GM12878 (cell line): ENCODE measurements around the gene COG2. TPM values are rescaled to one million over a fixed set of nuclear protein-coding genes. Genes with fewer than 3 reads are reported as not detected.

Source experiments
- ATAC-seq: fragments of 200-7000 bp; cut with Tn5 transposase; 3 replicates; pipeline ENCODE4 v1.9.1; 2020; ENCODE audit warnings: mild to moderate bottlenecking, moderate library complexity
- BruUV-seq: library from RNA; stranded (reverse); fragments of 400-500 nt; replicated peaks from 2 replicates; lab custom pipeline; 2021; lab: Mats Ljungman, UMichigan
- CTCF ChIA-PET: fragments of 300-600 bp; sonication (Branson Sonifier 250); formaldehyde crosslinking; extraction: SDS; loops from one replicate; lab custom pipeline; 2021; ENCODE audit warnings: inconsistent platforms; lab: Yijun Ruan, JAX
- POLR2A ChIA-PET: fragments of 350-600 bp; formaldehyde crosslinking; extraction: SDS; loops from one replicate; lab custom pipeline; 2021; ENCODE audit warnings: inconsistent platforms; lab: Charles Lee
- RAD21 ChIA-PET: fragments of 300-600 bp; sonication (Branson Sonifier 250); formaldehyde crosslinking; loops from one replicate; lab custom pipeline; 2023; ENCODE audit warnings: antibody characterized with exemption; ENCODE audit not compliant: unreplicated experiment; lab: Charles Lee
- SMC1A ChIA-PET: fragments of 300-600 bp; sonication (Branson Sonifier 250); formaldehyde crosslinking; loops from one replicate; lab custom pipeline; 2023; ENCODE audit not compliant: unreplicated experiment, uncharacterized antibody; lab: Charles Lee
- DNase-seq: peaks from one replicate; pipeline ENCODE4 v3.0.0-alpha.2; 2011; ENCODE audit warnings: low read depth, low spot score
- FAIRE-seq: peaks from 3 replicates; lab custom pipeline; 2011; peaks lifted over from hg19 to GRCh38; lab: Jason Lieb, UNC
- H2AFZ ChIP-seq: 2 replicates; pipeline ENCODE4 v1.6.0; 2011; ENCODE audit warnings: low read depth, low read length, control low read depth; ENCODE audit not compliant: control insufficient read depth
- H3K27ac ChIP-seq: 2 replicates; pipeline ENCODE4 v1.5.1; 2011; ENCODE audit warnings: control low read depth; ENCODE audit not compliant: control insufficient read depth, insufficient read depth
- H3K27me3 ChIP-seq, 2 experiments: replicated peaks in 1 of 2; 2 replicates each; pipeline versions ENCODE4 v1.6.0 to v1.6.1; 2011; ENCODE audit warnings: low read length in 1 of 2; ENCODE audit not compliant: control insufficient read depth in 2 of 2, insufficient read depth in 2 of 2
- H3K36me3 ChIP-seq, 2 experiments: 2 replicates each; pipeline ENCODE4 v1.5.1; 2011; ENCODE audit warnings: low read length in 1 of 2; ENCODE audit not compliant: control insufficient read depth in 2 of 2, insufficient read depth in 2 of 2
- H3K4me1 ChIP-seq: 2 replicates; pipeline ENCODE4 v1.6.1; 2011; ENCODE audit warnings: mild to moderate bottlenecking, low read length, moderate library complexity, mixed read lengths; ENCODE audit not compliant: control insufficient read depth, insufficient read depth
- H3K4me2 ChIP-seq: 2 replicates; pipeline ENCODE4 v1.6.0; 2011; ENCODE audit warnings: control low read depth; ENCODE audit not compliant: control insufficient read depth, insufficient read depth
- H3K4me3 ChIP-seq: fragments of 200-600 bp; sonication (generic); 2 replicates; pipeline ENCODE4 v1.5.1; 2016
- H3K79me2 ChIP-seq: 2 replicates; pipeline ENCODE4 v1.6.0; 2011; ENCODE audit warnings: low read length; ENCODE audit not compliant: control insufficient read depth, insufficient read depth
- H3K9ac ChIP-seq: 2 replicates; pipeline ENCODE4 v1.8.0; 2011; ENCODE audit warnings: low read length, control low read depth, mixed read lengths; ENCODE audit not compliant: control insufficient read depth, insufficient read depth
- H3K9me3 ChIP-seq: replicated peaks from 3 replicates; pipeline ENCODE4 v1.5.1; 2011; ENCODE audit warnings: mild to moderate bottlenecking, low read length; ENCODE audit not compliant: control insufficient read depth, insufficient read depth
- H4K20me1 ChIP-seq: 2 replicates; pipeline ENCODE4 v1.6.0; 2011; ENCODE audit not compliant: control insufficient read depth, insufficient read depth
- ASH2L ChIP-seq: fragments of 300-600, 200-600 bp; sonication (generic); IDR thresholded peaks from 2 replicates; pipeline ENCODE4 v1.6.1; 2017; ENCODE audit warnings: low read depth, mild to moderate bottlenecking, borderline replicate concordance
- BMI1 ChIP-seq: fragments of 450-650 bp; IDR thresholded peaks from 2 replicates; pipeline ENCODE4 v1.6.1; 2016; ENCODE audit warnings: mild to moderate bottlenecking, moderate library complexity, borderline replicate concordance
- CREM ChIP-seq: IDR thresholded peaks from 2 replicates; pipeline ENCODE4 v1.6.1; 2014; ENCODE audit warnings: antibody characterized with exemption, low read depth
- EED ChIP-seq: sonication (generic); IDR thresholded peaks from 2 replicates; pipeline ENCODE4 v1.6.1; 2016; ENCODE audit warnings: antibody characterized with exemption, low read depth
- IKZF1 ChIP-seq: fragments of 450-650 bp; conservative IDR thresholded peaks from 2 replicates; pipeline ENCODE4 v1.6.1; 2017; ENCODE audit warnings: antibody characterized with exemption, mild to moderate bottlenecking
- IRF4 ChIP-seq: IDR thresholded peaks from 2 replicates; pipeline ENCODE4 v1.6.1; 2011; ENCODE audit warnings: low read depth, low read length
- JUND ChIP-seq: IDR thresholded peaks from 2 replicates; pipeline ENCODE4 v1.6.1; 2012; ENCODE audit warnings: low read depth, mild to moderate bottlenecking, low read length, improper control_type of control experiment, moderate library complexity
- RAD21 ChIP-seq: IDR thresholded peaks from 2 replicates; pipeline ENCODE4 v1.6.1; 2011; ENCODE audit warnings: mild to moderate bottlenecking, low read depth, low read length, moderate library complexity; ENCODE audit not compliant: insufficient read depth
- SMAD1 ChIP-seq: fragments of 450-650 bp; IDR thresholded peaks from 2 replicates; pipeline ENCODE4 v1.6.1; 2018; ENCODE audit warnings: mild to moderate bottlenecking, low read depth; ENCODE audit not compliant: partially characterized antibody
- TCF12 ChIP-seq: IDR thresholded peaks from 2 replicates; pipeline ENCODE4 v1.6.1; 2011; ENCODE audit warnings: low read depth, mild to moderate bottlenecking, low read length
- ZNF622 ChIP-seq: fragments of 450-650 bp; IDR thresholded peaks from 2 replicates; pipeline ENCODE4 v1.6.1; 2017; ENCODE audit warnings: mild to moderate bottlenecking, inconsistent platforms
- ZZZ3 ChIP-seq: IDR thresholded peaks from 2 replicates; pipeline ENCODE4 v1.6.1; 2011; ENCODE audit warnings: low read depth; ENCODE audit not compliant: control insufficient read depth, insufficient read length
- WGBS: methylation state at CpG from one replicate; pipeline ENCODE4 v1.1.6; 2016; ENCODE audit warnings: low lambda C conversion rate; ENCODE audit not compliant: insufficient replicate concordance, insufficient coverage; ENCODE audit errors: missing lambda C conversion rate; 5-methylcytosine and 5-hydroxymethylcytosine counted together
- in situ Hi-C: fragments of 300-500 bp; cut with MboI; formaldehyde crosslinking; loops from 9 replicates; pipeline ENCODE4 v1.14.3; 2018; ENCODE audit warnings: mixed read lengths
- intact Hi-C: fragments of 100-400 bp; cut with micrococcal nuclease; formaldehyde crosslinking; loops from one replicate; pipeline ENCODE4 v1.14.2; 2022; ENCODE audit not compliant: unreplicated experiment
- polyA plus RNA-seq, 11 experiments: library from polyadenylated mRNA; depleted of rRNA in 4 of 11; unstranded in 6 of 11; stranded (reverse) in 5 of 11; fragments of >200 nt; fragmentation: Nextera tagmentation in 4 of 11; fragmentation: Illumina TruSeq in 1 of 11; extraction: Ambion mirVana in 4 of 11; extraction: Trizol in 1 of 11; gene quantifications; 1 replicate in 1 of 11; 2 replicates in 10 of 11; pipeline versions ENCODE4 v1.2.1 to v1.2.3, GENCODE V29; 2011 to 2016; ENCODE audit warnings: inconsistent platforms in 2 of 11, missing spikeins in 2 of 11, low read depth in 1 of 11
- total RNA-seq, 4 experiments: library from RNA; depleted of rRNA in 3 of 4; stranded (reverse); fragments of >200 nt in 3 of 4; fragmentation: Illumina TruSeq in 1 of 4; extraction: Trizol in 1 of 4; gene quantifications; 2 replicates each; pipeline versions ENCODE4 v1.2.1 to v1.2.3, GENCODE V29; 2013 to 2021
- TF ChIP-seq, protein P1 (sequence below): IDR thresholded peaks from 2 replicates; pipeline ENCODE4 v1.6.1; 2012; ENCODE audit warnings: low read length, inconsistent platforms
- TF ChIP-seq, protein P2 (sequence below): IDR thresholded peaks from 2 replicates; pipeline ENCODE4 v1.6.1; 2012; ENCODE audit warnings: improper control_type of control experiment, low read depth, low read length; ENCODE audit not compliant: insufficient replicate concordance
- TF ChIP-seq, protein P3 (sequence below): fragments of 450-650 bp; IDR thresholded peaks from 2 replicates; pipeline ENCODE4 v1.6.1; 2014; ENCODE audit warnings: mild to moderate bottlenecking
- TF ChIP-seq, protein P4 (sequence below): fragments of 450-650 bp; IDR thresholded peaks from 2 replicates; pipeline ENCODE4 v1.6.1; 2017; ENCODE audit warnings: low read depth, mild to moderate bottlenecking, moderate library complexity

The COG2 gene
- total and polyA plus RNA-seq, 10 of the 15 experiments (the other 5 are each of a cell fraction or from before 2014, with no cell fraction given): 15.0 to 31.5 (median 28.3) TPM

DNA sequence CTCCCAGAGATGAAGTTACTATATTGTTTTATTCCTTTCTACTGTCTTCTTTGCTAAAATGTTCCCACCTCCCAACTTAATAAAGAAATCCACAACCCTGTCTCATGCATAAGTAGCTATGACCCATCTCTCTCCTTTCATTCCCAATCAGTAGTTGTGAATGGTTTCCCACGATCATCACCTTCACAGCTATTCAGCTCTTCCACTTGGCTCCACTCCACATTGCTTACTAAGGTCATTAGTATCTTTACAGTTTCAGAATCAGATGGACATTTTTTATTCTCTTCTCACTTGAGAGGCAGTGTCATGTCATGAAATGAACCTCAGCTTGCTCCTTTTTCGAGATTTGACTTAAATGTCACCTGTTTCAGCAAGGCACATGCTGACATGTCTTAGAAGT is 47.1 kb upstream of the COG2 start:
- SMC1A ChIA-PET: interaction anchor here (0.6 kb wide), 1 partner anchor 200 kb away, joined by 3 read pairs; no protein-coding TSS in a partner anchor
- 8% methylated on average over 2 of the region's 2 CpGs for WGBS
- H3K36me3 ChIP-seq: no peaks in the 10 kb centered on the region
- no peak for DNase-seq
- RAD21 ChIA-PET: interaction anchor here (0.7 kb wide), 1 partner anchor 378 kb away, joined by 3 read pairs; no protein-coding TSS in a partner anchor
- no peaks in the 10 kb centered on the region for H3K9me3 ChIP-seq
- H3K4me3 ChIP-seq: no peak overlapping the region
- no peaks in the 10 kb centered on the region for H3K27me3 ChIP-seq
- FAIRE-seq: no peak
- ATAC-seq: no peak
- BruUV-seq: no TSS peak
- H2AFZ ChIP-seq: no peak overlapping the region
- no peaks in the 10 kb centered on the region for H4K20me1 ChIP-seq
- no peak overlapping the region for H3K27ac ChIP-seq
- no peaks in the 10 kb centered on the region for H3K4me1 ChIP-seq
- POLR2A ChIA-PET: no interaction called here
- in situ Hi-C loops: no loop called here
- no peak overlapping the region for H3K9ac ChIP-seq
- CTCF ChIA-PET: interaction anchor here (1.2 kb wide), 1 partner anchor 21 kb away, joined by 4 read pairs; no protein-coding TSS in a partner anchor
- H3K4me2 ChIP-seq: no peak overlapping the region
- H3K79me2 ChIP-seq: no peaks in the 10 kb centered on the region
- intact Hi-C loops: no loop called here
- no peak for TF ChIP-seq JUND
- no peak for TF ChIP-seq EED
- TF ChIP-seq, protein P1, sequence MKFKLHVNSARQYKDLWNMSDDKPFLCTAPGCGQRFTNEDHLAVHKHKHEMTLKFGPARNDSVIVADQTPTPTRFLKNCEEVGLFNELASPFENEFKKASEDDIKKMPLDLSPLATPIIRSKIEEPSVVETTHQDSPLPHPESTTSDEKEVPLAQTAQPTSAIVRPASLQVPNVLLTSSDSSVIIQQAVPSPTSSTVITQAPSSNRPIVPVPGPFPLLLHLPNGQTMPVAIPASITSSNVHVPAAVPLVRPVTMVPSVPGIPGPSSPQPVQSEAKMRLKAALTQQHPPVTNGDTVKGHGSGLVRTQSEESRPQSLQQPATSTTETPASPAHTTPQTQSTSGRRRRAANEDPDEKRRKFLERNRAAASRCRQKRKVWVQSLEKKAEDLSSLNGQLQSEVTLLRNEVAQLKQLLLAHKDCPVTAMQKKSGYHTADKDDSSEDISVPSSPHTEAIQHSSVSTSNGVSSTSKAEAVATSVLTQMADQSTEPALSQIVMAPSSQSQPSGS: no peak
- TF ChIP-seq ZZZ3: no peak
- TF ChIP-seq, protein P2, sequence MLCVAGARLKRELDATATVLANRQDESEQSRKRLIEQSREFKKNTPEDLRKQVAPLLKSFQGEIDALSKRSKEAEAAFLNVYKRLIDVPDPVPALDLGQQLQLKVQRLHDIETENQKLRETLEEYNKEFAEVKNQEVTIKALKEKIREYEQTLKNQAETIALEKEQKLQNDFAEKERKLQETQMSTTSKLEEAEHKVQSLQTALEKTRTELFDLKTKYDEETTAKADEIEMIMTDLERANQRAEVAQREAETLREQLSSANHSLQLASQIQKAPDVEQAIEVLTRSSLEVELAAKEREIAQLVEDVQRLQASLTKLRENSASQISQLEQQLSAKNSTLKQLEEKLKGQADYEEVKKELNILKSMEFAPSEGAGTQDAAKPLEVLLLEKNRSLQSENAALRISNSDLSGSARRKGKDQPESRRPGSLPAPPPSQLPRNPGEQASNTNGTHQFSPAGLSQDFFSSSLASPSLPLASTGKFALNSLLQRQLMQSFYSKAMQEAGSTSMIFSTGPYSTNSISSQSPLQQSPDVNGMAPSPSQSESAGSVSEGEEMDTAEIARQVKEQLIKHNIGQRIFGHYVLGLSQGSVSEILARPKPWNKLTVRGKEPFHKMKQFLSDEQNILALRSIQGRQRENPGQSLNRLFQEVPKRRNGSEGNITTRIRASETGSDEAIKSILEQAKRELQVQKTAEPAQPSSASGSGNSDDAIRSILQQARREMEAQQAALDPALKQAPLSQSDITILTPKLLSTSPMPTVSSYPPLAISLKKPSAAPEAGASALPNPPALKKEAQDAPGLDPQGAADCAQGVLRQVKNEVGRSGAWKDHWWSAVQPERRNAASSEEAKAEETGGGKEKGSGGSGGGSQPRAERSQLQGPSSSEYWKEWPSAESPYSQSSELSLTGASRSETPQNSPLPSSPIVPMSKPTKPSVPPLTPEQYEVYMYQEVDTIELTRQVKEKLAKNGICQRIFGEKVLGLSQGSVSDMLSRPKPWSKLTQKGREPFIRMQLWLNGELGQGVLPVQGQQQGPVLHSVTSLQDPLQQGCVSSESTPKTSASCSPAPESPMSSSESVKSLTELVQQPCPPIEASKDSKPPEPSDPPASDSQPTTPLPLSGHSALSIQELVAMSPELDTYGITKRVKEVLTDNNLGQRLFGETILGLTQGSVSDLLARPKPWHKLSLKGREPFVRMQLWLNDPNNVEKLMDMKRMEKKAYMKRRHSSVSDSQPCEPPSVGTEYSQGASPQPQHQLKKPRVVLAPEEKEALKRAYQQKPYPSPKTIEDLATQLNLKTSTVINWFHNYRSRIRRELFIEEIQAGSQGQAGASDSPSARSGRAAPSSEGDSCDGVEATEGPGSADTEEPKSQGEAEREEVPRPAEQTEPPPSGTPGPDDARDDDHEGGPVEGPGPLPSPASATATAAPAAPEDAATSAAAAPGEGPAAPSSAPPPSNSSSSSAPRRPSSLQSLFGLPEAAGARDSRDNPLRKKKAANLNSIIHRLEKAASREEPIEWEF: no peak
- TF ChIP-seq ZNF622: no peak
- TF ChIP-seq, protein P3, sequence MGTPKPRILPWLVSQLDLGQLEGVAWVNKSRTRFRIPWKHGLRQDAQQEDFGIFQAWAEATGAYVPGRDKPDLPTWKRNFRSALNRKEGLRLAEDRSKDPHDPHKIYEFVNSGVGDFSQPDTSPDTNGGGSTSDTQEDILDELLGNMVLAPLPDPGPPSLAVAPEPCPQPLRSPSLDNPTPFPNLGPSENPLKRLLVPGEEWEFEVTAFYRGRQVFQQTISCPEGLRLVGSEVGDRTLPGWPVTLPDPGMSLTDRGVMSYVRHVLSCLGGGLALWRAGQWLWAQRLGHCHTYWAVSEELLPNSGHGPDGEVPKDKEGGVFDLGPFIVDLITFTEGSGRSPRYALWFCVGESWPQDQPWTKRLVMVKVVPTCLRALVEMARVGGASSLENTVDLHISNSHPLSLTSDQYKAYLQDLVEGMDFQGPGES: no peak
- no peak for TF ChIP-seq CREM
- TF ChIP-seq IRF4: no peak
- no peak for TF ChIP-seq SMAD1
- TF ChIP-seq, protein P4, sequence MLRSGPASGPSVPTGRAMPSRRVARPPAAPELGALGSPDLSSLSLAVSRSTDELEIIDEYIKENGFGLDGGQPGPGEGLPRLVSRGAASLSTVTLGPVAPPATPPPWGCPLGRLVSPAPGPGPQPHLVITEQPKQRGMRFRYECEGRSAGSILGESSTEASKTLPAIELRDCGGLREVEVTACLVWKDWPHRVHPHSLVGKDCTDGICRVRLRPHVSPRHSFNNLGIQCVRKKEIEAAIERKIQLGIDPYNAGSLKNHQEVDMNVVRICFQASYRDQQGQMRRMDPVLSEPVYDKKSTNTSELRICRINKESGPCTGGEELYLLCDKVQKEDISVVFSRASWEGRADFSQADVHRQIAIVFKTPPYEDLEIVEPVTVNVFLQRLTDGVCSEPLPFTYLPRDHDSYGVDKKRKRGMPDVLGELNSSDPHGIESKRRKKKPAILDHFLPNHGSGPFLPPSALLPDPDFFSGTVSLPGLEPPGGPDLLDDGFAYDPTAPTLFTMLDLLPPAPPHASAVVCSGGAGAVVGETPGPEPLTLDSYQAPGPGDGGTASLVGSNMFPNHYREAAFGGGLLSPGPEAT: no peak
- TF ChIP-seq ASH2L: no peak
- TF ChIP-seq BMI1: no peak
- no peak for TF ChIP-seq RAD21
- TF ChIP-seq TCF12: no peak
- TF ChIP-seq IKZF1: no peak
